ENCODE measurements around the gene SIRPG. TPM values are rescaled to one million over a fixed set of nuclear protein-coding genes. Genes with fewer than 3 reads are reported as not detected.

Gene SIRPG
- total RNA-seq, 4 donors from 2014 or later: not detected

- Histone ChIP-seq H3K4me3 (no peak overlapping the region), H3K9me3 (no peaks in the 10 kb centered on the region), H3K4me1 (no peaks in the 10 kb centered on the region), H3K36me3 (no peaks in the 10 kb centered on the region), H3K27ac (no peak overlapping the region), H3K27me3 (no peaks in the 10 kb centered on the region)
- TF ChIP-seq CTCF (IDR thresholded peaks at IDR 0.05 in 4 of 5, conservative IDR thresholded peaks at IDR 0.05 in 1 of 5): no peak
- TF ChIP-seq POLR2A (IDR thresholded peaks at IDR 0.05): no peak
- DNase-seq: no peak
- ATAC-seq: no peak
- in situ Hi-C loops (cut with MboI; ENCODE audit: low sequenced_read_pairs in 4 of 4) (no loop called here), intact Hi-C loops (cut with DNase I; ENCODE audit: low total_unique reads) (no loop called here)
Observed at GRCh38 chr20:1630186-1630585, 27.4 kb downstream of the SIRPG start.

- Histone ChIP-seq H3K27me3 (no peaks in the 10 kb centered on the region), H3K4me1 (no peaks in the 10 kb centered on the region), H3K27ac (no peak overlapping the region), H3K36me3 (no peaks in the 10 kb centered on the region), H3K4me3 (no peak overlapping the region), H3K9me3 (no peaks in the 10 kb centered on the region)
- DNase-seq: no peak
- no peak for TF ChIP-seq POLR2A (IDR thresholded peaks at IDR 0.05)
- TF ChIP-seq CTCF (IDR thresholded peaks at IDR 0.05 in 4 of 5, conservative IDR thresholded peaks at IDR 0.05 in 1 of 5): no peak
- intact Hi-C loops (cut with DNase I; ENCODE audit: low total_unique reads) (no loop called here), in situ Hi-C loops (cut with MboI; ENCODE audit: low sequenced_read_pairs in 4 of 4) (loop anchor here in 1 of 4 donors (10.0 kb wide), 1 partner anchor 65 kb away; no protein-coding TSS in a partner anchor)
- ATAC-seq: no peak
Observed at GRCh38 chr20:1629321-1629720, 28.3 kb downstream of the SIRPG start.

GRCh38 chr20:1628621-1629020, 29.0 kb downstream of the SIRPG start:
- in situ Hi-C loops (cut with MboI; ENCODE audit: low sequenced_read_pairs in 4 of 4): loop anchor here in 1 of 4 donors (10.0 kb wide), 1 partner anchor 64 kb away; no protein-coding TSS in a partner anchor
- Histone ChIP-seq H3K27ac (no peak overlapping the region), H3K4me3 (no peak overlapping the region), H3K4me1 (no peaks in the 10 kb centered on the region), H3K9me3 (no peaks in the 10 kb centered on the region), H3K36me3 (no peaks in the 10 kb centered on the region), H3K27me3 (no peaks in the 10 kb centered on the region)
- intact Hi-C loops (cut with DNase I; ENCODE audit: low total_unique reads): no loop called here
- TF ChIP-seq POLR2A (IDR thresholded peaks at IDR 0.05): no peak
- no peak for TF ChIP-seq CTCF (IDR thresholded peaks at IDR 0.05 in 4 of 5, conservative IDR thresholded peaks at IDR 0.05 in 1 of 5)
- DNase-seq: no peak
- ATAC-seq: no peak

- no peak for DNase-seq
- no peaks in the 10 kb centered on the region for H3K27me3 ChIP-seq
Observed at GRCh38 chr20:1627200-1627550, 30.4 kb downstream of the SIRPG start.

More at GRCh38 chr20:1627200-1627550, 30.4 kb downstream of the SIRPG start:
- H3K27ac ChIP-seq: no peak overlapping the region
- H3K9me3 ChIP-seq: no peaks in the 10 kb centered on the region
- no peak for ATAC-seq
- in situ Hi-C loops (cut with MboI; ENCODE audit: low sequenced_read_pairs in 4 of 4) (loop anchor here in 1 of 4 donors (10.0 kb wide), 1 partner anchor 62 kb away; no protein-coding TSS in a partner anchor), intact Hi-C loops (cut with DNase I; ENCODE audit: low total_unique reads) (no loop called here)
- H3K36me3 ChIP-seq: no peaks in the 10 kb centered on the region
- H3K4me1 ChIP-seq: no peaks in the 10 kb centered on the region
- TF ChIP-seq POLR2A (IDR thresholded peaks at IDR 0.05) (no peak), CTCF (IDR thresholded peaks at IDR 0.05 in 4 of 5, conservative IDR thresholded peaks at IDR 0.05 in 1 of 5) (no peak)
- H3K4me3 ChIP-seq: no peak overlapping the region

Measured in gastrocnemius medialis (tissue), 4 donors.